HL-60/S4 treated with retinoic acid at 250 ng/mL for 4 days and 3 days (cell line): Measurements from ENCODE around the gene ADCY9.
"Not testable (repeated sequence)": the region's sequence is repeated elsewhere in the genome, so short reads cannot be mapped to it uniquely, and the experiment has no call there.

Experiments used
- in situ Hi-C: fragments of 300-500 bp; cut with MboI; formaldehyde crosslinking; loops from 2 replicates; pipeline ENCODE4 v1.7.0; 2022; ENCODE audit warnings: low sequenced_read_pairs

Gene ADCY9

DNA sequence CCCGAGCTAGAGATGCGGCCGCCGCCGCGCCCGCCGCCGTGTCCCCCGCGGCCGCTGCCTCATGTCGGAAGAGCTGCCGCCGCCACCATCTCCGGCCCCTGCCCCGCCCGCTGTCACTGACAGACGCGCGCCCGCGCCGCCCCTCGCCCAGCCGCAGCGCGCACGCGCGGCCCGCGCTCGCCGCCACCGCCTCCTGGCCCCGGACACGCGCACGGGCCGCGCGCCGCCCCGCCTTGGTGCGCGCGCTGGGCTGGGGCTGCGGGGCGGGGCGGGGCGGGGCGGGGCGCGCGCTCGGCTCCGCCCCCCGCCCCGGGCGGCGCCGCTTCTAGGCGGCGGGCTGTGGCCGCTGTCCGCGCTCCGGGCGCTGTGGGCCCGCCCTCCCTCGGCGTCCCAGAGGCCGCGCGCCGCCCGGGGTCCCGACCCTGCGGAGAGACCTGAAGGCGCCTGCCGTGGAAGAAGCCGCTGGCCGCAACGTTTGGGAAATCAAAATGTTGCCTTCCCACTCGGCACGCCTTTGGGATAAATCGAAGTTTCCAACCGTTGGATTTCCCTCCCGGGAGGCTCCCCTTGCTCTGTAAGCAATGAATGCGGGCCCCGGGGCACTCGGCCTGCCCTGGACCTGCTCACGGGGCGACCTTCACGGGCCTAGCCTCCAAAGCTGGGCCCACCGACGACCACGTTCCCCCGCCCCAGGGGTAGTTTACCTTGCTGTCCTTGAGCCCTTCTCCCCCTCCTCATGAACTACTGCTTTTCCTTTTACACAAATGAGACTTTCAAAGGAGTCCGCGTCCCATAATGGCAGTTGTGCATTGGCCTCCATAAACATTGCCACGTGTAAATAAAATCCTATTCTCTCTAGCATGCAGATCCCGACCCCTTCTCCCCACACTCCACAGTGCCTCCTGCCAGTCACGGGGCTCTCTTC, at the start of gene ADCY9:
TSS of gene ADCY9 (minus strand) at position 118 of the 925 bp plus-strand sequence. CDS start 1,000 bp downstream, outside the sequence.
- in situ Hi-C loops: no loop called here

DNA sequence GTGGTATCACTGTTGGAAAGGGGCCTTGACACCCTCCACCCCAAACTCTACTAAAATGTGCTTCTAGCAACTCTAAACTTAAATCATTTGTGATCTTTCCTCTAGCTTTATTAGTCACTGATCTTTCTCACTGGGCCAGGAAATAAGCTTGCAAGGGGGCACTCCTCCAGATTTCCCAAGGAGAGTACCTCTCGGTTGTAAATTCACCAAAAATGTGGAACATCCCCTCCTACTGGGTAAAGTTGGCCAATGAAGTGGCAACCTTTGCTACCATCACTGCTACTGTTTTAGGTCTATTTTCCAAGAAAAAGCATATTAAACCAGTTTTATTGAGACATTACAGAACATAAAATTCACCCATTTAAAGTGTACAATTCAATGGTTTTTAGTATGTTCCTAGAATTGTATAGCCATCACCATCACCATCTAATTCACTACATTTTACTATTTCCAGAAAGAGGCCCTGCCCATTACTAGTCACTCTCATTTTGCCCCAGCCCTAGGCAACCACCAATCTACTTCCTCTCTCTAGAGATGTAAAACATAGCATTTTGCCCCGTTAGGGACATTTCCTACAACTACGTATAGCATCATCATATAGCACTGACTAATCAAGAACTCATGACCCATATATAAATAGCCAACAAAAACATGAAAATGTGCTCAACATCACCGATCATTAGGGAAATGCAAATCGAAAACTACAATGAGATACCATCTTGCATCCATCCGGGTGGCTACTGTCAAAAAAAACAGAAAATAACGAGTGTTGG, 44.6 kb upstream of the ADCY9 start:
- in situ Hi-C loops: no loop called here

DNA sequence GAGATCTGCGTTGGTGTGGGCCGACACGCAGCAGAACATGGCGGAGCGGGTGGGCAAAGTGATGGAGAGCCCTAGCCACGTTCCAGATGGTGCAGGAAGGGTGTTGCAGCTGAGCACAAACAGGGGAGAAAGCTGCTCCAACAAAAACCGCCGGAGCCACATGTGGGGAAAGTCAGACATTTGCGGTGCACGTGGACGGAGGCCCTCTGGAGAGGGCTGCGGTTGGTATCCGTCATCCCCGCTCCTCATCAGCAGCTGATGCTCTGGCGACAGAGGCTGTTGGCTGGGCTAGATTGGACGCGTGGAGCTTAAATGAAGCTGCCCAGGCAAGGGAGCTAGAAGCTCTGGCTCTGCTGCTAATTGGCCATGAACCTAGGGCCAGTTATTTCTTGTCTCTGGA, 43.5 kb upstream of the ADCY9 start:
- in situ Hi-C loops: no loop called here

GRCh38 chr16:4158143-4159093, 42.2 kb upstream of the ADCY9 start:
- in situ Hi-C loops: no loop called here

- in situ Hi-C loops: no loop called here
Observed at GRCh38 chr16:4157376-4157825, 41.2 kb upstream of the ADCY9 start.

DNA sequence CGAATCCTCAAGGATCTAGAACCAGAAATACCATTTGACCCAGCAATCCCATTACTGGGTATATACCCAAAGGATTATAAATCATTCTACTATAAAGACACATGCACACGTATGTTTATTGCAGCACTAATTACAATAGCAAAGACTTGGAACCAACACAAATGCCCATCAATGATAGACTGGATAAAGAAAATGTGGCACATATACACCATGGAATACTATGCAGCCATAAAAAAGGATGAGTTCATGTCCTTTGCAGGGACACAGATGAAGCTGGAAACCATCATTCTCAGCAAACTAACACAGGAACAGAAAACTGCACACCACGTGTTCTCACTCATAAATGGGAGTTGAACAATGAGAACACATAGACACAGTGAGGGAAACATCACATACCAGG, 40.3 kb upstream of the ADCY9 start:
- in situ Hi-C loops: not testable (repeated sequence)

DNA sequence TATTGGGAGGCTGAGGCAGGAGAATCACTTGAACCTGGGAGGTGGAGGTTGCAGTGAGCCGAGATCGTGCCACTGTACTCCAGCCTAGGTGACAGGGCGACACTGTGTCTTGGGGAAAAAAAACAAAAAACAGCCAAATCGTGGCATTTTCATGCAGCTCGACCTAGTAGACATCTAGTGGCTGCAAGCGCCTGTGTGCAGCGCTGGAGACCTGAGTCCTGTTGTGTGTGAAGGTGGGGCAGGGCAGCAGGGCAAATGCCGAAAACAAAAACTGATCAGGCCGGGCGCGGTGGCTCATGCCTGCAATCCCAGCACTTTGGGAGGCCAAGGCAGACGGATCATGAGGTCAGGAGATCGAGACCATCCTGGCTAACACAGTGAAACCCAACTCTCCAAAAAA, 37.1 kb upstream of the ADCY9 start:
- in situ Hi-C loops: not testable (repeated sequence)

GRCh38 chr16:4152267-4152666, 36.0 kb upstream of the ADCY9 start:
- in situ Hi-C loops: no loop called here

- in situ Hi-C loops: no loop called here
Observed at GRCh38 chr16:4147236-4147635, 31.0 kb upstream of the ADCY9 start.

DNA sequence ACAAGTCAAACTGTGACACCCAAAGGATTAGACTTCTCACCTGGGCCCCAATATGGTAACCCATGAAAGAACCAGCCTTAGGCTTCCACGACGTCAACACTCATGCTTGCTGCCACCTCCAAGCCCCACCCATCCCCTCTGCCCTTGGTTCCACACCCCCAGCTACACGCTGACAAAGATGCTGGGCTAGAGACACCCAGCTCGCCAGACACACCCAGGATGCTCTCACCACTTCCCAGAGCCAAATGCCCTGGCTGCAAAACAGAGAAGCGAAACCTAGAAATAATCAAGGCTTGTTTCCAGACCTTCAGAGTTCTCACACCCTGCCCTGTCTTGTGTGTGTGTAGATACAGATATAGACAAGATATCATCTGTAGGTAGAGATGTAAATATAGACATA, 26.0 kb upstream of the ADCY9 start:
- in situ Hi-C loops: no loop called here

GRCh38 chr16:4141604-4142003, 25.4 kb upstream of the ADCY9 start:
- in situ Hi-C loops: no loop called here

DNA sequence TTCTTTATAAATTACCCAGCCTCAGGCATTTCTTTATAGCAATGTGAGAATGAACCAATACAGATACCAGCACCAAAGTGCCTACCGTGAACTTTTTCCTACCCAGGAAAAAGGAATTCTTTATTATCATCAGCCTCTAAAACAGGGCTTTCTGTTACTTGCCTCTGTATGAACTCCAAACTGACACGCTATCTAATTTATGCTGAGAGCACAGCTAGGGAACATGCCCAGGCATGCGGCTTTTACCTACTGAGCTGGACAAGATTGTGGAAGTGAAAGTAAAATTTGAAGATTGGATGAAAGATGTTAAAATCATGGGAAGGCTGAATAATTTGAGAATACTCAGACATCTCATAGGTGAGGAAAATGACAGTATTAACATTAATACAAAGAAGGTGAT, 24.4 kb upstream of the ADCY9 start:
- in situ Hi-C loops: no loop called here

- in situ Hi-C loops: no loop called here
Observed at GRCh38 chr16:4139968-4140367, 23.7 kb upstream of the ADCY9 start.

- in situ Hi-C loops: no loop called here
Observed at GRCh38 chr16:4138713-4139112, 22.5 kb upstream of the ADCY9 start.

DNA sequence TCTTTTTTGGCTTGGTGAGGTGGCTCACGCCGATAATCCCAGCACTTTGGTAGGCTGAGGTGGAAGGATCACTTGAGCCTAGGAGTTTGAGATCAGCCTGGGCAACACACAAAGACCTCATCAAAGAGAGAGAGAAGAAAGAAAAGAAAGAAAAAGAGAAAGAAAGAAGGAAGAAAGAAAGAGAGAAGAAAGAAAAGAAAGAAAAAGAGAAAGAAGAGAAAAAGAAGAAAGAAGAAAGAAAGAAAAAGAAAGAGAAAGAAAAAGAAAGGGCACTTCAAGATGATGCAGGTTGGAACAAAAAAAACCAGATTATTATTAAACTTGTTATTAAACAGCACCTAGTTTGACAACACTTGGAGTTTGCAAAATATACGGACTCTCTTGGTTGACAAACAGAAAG, 21.2 kb upstream of the ADCY9 start:
- in situ Hi-C loops: no loop called here

DNA sequence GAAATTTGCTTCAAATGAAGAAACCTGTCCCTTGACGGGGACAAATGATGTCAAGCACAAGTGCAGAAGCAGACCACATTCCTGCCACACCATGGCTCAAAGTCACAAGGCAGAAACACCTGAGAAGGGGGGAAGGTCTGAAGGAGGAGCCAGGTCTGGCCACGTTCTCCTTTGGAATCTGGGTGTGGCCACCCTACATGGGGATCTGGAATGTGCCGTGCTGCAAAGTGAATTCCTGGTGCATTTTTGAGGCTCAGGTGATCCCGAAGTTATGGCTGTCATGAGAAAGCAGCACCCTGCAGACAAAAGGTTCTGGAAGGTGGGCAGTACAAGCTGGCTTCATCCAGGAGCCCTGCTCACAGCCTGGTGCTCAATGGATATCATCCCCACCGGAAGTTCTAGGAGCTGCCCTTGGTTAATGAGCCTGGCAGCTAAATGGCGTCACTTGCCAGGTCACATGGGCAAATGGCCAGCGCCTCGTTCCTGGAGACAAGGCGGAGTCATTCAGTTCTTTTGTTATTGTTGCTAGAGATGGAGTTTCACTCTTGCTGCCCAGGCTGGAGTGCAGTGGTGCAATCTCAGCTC, 20.1 kb upstream of the ADCY9 start:
- in situ Hi-C loops: no loop called here

DNA sequence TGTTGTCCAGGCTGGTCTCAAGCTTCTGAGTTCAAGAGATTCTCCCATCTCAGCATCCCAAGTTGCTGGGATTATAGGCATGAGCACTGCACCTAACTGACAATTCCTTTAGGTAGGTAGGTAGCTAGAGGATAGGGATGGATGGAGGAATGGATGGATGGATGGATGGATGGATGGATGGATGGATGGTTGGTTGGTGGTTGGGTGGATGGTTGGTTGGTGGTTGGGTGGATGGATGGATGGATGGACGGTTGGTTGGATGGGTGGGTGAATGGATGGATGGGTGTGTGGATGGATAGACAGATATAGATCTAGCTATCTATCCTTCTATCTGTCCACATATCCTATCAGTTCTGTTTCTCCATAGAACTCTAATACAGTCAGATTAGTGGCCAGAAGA, 19.3 kb upstream of the ADCY9 start:
- in situ Hi-C loops: no loop called here

DNA sequence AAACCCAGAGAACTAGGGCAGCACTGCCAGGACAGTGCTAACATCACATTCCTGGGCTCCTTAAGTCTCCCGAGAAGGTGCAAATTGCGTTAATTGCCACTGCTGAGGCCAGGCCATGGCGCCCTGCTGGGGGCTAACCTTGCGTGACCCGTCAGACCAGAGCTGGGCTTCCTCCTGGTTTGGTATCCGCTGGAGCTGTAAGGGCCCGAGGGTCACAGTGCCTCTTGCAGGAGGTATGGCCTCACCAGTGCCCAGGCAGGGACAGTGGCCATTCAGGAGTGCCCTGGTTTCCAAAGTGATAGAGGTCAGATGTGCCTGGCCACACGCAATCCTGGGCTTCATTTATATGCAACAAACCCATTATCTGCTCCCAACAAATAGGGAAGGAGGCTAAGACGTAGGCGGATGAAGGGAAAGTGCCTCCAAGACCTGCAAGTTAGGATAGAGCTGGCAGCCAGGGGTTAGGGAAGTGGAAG, 17.7 kb upstream of the ADCY9 start:
- in situ Hi-C loops: no loop called here

- in situ Hi-C loops: no loop called here
Observed at GRCh38 chr16:4131621-4132020, 15.4 kb upstream of the ADCY9 start.

DNA sequence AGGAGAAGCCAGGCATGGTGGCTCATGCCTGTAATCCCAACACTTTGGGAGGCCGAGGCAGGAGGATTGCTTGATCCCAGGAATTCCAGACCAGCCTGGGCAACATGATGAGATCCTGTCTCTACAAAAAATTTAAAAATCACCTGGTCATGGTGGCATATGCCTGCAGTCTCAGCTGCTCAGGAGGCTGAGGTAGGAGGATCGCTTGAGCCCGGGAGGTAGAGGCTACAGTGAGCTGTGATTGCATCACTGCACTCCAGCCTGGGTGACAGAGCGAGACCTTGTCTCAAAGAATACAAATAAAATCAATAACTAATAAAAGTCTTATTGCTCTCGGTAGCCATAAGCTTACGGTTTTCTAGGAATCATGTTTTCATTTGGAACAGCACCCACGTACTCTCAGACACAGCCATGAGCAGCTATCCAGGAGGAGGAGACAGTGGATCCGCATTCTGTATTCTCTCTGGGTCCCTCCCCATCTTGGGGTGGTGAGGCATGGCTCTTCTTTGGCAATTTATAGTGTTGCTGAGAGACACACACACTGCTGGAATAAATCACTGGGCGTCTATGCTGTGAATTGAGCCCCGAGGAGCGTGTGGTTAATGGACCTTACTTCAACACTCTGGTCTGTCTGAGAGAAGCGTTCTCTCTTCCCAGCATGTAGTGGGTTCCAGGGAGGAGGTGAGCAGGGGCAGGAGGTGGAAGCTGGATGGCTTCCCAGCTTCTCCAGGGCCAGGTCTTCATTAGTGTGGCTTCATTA, 8.5 kb upstream of the ADCY9 start:
- in situ Hi-C loops: no loop called here
